Measurements from ENCODE around the gene TSPAN5.

DNA sequence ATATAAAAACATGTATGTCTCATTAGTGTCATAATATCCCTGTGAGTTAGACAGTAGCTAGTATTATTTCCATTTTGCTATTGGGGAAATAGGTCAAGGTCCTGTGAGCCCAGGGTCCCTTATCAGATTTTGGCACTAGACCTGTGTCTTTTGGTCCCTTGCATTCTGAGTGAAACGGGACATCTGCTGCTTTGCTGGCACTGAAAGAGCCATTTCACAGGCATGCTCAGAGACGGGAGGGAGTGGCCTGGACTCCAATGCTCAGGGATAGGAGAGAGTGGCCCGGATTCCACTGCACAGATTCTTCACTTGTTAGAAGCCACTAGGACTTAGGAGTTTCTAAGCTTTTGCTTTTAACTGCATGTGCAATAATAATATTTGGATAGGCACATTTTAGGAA, 177.2 kb downstream of the TSPAN5 start:
- TF ChIP-seq CTCF (IDR thresholded peaks at IDR 0.05) (no peak), POLR2A (IDR thresholded peaks at IDR 0.05) (no peak), POLR2AphosphoS5 (IDR thresholded peaks at IDR 0.05) (no peak)

Data from breast epithelium (tissue), 3 donors.